NCI-H1048 (cell line): Measurements from ENCODE around the gene OR6S1.
"Not testable (repeated sequence)": the region's sequence is repeated elsewhere in the genome, so short reads cannot be mapped to it uniquely, and the experiment has no call there.

ENCODE experiments used
- DNase-seq: peaks from one replicate; lab custom pipeline; 2025; lab: John Stamatoyannopoulos, UW

Gene OR6S1

GRCh38 chr14:20610002-20610765, 31.3 kb downstream of the OR6S1 start:
- no peak for DNase-seq

GRCh38 chr14:20609215-20610001, 32.1 kb downstream of the OR6S1 start:
- peak; percentile 66 for DNase-seq

GRCh38 chr14:20608383-20609110, 32.9 kb downstream of the OR6S1 start:
- DNase-seq, result no peak

- DNase-seq, result no peak
Observed at GRCh38 chr14:20607617-20608016, 33.9 kb downstream of the OR6S1 start.

- DNase-seq, result no peak
Observed at GRCh38 chr14:20606902-20607242, 34.6 kb downstream of the OR6S1 start.

- no peak for DNase-seq
Observed at GRCh38 chr14:20606190-20606901, 35.1 kb downstream of the OR6S1 start.

GRCh38 chr14:20603813-20604690, 37.4 kb downstream of the OR6S1 start:
- DNase-seq, result no peak

- DNase-seq, result no peak
Observed at GRCh38 chr14:20602583-20602982, 38.9 kb downstream of the OR6S1 start.

GRCh38 chr14:20601522-20601921, 40.0 kb downstream of the OR6S1 start:
- DNase-seq, result no peak

GRCh38 chr14:20597108-20597507, 44.4 kb downstream of the OR6S1 start:
- DNase-seq, result no peak

- DNase-seq, result not testable (repeated sequence)
Observed at GRCh38 chr14:20595726-20596125, 45.8 kb downstream of the OR6S1 start.

- DNase-seq, result no peak
Observed at GRCh38 chr14:20592574-20592973, 48.9 kb downstream of the OR6S1 start.

- no peak for DNase-seq
Observed at GRCh38 chr14:20591235-20591634, 50.3 kb downstream of the OR6S1 start, which contains the start of gene RNASE12. Gene RNASE12, minus strand, starts transcription at chr14:20591376. Its CDS starts 653 bp downstream, at chr14:20590723.
